Measurements from ENCODE around the gene NUP210L.

DNA sequence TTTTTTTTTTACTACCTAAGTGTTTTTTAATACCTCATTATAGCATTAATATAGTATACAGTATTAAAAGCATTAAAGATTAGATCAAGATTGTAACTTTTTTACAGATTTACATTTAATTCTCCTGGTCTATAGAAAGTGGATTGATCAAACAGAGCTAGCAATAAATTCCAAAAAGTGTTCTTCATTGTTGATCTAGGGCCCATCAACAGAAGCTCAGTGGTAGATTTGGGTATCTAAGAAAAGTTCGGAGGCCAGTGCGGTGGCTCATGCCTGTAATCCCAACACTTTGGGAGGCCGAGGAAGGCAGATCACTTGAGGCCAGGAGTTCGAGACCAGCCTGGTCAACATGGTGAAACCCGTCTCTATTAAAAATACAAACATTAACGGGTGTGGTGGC lies 12.5 kb downstream of the NUP210L start:
- TF ChIP-seq EZH2 (IDR thresholded peaks at IDR 0.05) = no peak
- no peak for TF ChIP-seq CTCF (IDR thresholded peaks at IDR 0.05)
